Measurements from ENCODE around the gene CTSD.

GRCh38 chr11:1744891-1745700, 18.6 kb downstream of the CTSD start:
- TF ChIP-seq CTCF (IDR thresholded peaks at IDR 0.05; ENCODE audit: insufficient read depth, low read length, poor library complexity, severe bottlenecking) (no peak), EZH2phosphoT487 (conservative IDR thresholded peaks at IDR 0.05; ENCODE audit: low read length) (no peak)
